Fibroblast of skin of scalp (primary cell): Measurements from ENCODE around the gene ADO.
A peak's percentile ranks its signal among the peaks of the same experiment; 100 is the strongest.

Experiments
- DNase-seq: peaks from one replicate; pipeline ENCODE4 v3.0.0-alpha.2; 2013

Gene ADO

GRCh38 chr10:62818426-62819011, 14.0 kb downstream of the ADO start:
- peak; percentile 26 for DNase-seq

DNA sequence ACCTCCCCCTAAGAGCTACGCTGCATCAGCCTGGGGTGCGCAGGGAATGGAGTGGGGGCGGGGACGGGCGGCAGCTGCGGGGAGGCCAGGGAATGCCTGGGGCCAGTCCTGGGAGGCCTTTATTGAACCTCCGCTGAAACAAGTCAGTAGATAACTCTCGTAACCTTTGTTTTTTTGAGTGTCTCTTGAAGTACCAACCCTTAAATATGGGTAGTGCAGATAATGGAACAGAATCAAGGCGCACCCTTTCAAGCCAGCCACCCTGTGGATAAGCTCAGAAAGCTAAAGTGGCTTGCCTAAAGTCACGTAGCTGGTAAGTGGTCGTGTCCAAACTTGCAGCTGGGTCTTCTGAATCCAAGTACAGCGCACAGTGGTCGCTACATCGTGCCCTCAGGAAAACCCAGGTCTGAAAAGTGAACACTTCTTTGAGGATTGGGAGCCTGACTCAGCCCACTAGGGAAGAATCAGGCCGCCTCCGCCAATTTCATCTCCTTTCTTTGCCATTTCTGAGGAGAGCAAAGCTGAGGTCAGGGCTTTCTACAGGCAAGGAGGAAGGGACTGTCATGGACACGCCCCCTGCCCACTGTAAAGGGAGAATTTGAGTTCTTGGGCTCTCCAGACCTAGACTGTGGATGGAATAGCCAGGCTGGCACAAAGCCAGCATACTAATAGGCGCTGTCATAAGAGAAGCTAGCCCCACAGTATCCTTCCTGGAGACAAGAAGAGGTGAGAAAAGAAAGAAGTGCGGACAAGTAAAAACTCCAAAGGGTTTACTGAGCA, 14.8 kb downstream of the ADO start:
- DNase-seq = no peak

- DNase-seq = no peak
These were observed 16.1 kb downstream of the ADO start for GRCh38 chr10:62820586-62820985.

- DNase-seq = no peak
These were observed 21.8 kb downstream of the ADO start for GRCh38 chr10:62826273-62826672.

DNA sequence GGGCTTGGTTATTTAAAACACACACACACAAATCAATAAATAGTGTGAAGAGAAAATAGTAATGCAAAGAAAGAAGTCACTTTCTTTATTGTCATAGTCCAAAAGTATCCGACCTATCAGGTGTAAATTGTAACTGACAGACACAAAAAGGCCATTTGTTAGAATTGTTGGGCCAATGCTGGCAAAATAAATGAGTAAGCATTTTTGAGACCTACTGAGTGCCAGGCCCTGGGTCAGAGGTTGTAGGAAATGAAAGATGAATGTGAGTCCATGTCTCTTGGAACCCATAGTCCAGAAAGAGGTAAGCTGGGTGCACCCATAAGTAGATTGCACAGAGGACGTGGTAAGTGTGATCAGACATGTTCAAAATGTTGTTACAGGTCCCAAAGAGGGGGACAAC, 25.1 kb downstream of the ADO start:
- DNase-seq = no peak

- DNase-seq = peak; percentile 91
These were observed 26.2 kb downstream of the ADO start for GRCh38 chr10:62830679-62831078.

DNA sequence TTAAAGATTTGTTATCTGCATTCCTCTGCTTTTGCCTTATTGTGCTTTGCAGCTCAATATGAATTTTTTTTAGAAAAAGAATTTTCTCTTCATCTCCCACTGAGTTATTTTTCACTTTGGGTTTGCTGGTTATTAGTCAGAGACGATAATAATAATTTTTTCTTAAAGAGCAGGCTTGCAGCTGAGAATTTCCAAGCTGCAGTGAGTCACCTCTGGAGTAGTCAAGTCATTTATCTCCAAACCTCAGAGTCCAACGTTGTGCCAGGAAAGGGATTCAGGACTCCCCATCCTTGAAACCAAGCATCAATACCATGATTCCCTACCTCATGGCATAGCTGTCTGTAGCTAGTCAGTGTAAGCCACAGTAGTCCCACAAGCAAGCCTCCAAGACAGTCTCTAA, 26.8 kb downstream of the ADO start:
- DNase-seq = peak; percentile 95

DNA sequence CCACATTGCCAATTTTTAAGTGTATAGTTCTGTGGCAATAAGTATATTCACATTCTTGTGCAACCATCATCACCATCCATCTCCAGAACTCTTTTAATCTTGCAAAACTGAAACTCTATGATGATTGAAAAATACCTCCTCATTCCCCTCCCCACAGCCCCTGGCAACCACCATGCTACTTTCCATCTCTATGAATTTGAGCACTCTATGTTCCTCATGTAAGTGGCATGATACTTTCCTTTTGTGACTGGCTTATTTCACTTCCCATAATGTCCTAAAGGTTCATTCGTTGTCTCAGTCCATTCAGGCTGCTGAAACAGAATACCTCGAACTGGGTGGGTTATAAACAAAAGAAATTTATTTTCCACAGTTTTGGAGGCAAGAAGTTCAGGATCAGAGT, 35.1 kb downstream of the ADO start:
- no peak for DNase-seq

- no peak for DNase-seq
These were observed 38.5 kb downstream of the ADO start for GRCh38 chr10:62842983-62843382.

GRCh38 chr10:62843600-62843999, 39.1 kb downstream of the ADO start:
- no peak for DNase-seq

DNA sequence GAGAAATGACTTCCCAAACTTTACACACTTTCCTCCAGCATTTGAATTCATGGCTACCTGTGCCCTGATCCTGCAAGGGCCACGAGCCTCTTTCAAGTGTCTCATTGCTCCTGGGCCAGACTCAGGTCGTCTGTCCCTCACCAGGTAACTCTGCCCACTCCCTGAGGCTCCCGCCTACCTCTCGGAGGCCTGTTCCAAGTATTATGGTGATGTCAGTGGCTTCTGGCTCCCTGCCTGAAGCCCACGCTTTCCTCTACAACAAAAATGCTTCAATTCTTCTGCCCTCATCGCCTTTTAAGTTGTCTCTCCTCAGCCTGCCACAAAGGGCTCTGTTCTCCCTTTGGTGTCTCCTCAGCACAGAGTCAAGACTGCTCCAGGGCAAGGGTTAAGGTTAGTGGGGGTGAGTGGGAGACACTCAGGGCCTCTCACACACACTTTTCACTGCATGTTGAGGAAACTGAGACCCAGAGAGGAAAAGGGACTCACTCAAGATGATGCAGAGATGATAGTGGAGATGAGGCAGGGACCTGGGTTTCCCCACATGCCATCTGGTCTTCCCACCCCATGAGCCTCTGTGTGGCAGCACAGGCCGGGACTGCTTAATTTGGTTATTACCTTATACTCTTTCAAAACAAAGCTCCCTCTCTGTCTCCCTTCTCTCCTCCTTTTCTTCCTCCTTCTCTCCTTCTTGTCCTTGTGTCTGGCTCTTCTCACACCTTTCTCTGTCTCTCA, 39.9 kb downstream of the ADO start:
- DNase-seq = no peak

- DNase-seq = no peak
These were observed 42.9 kb downstream of the ADO start for GRCh38 chr10:62847433-62847832.

DNA sequence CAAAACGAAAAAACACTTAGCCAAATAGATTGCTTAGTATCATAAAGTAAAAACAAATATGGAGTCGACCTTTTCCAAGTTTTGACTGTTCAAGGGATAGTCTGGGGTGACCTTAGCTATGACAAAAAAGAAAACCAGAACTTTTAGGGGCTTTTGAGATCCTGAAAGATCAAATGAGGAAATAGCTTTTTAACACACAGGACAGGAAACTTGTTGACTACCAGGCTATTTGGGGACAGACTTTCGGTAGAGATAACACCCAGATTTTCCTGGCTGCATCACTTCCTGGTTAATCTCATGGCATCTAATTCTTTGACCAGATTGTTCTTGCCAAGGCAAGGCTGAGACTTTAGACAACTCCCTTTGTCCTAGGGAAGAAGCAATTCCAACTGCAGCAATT, 46.1 kb downstream of the ADO start:
- no peak for DNase-seq

DNA sequence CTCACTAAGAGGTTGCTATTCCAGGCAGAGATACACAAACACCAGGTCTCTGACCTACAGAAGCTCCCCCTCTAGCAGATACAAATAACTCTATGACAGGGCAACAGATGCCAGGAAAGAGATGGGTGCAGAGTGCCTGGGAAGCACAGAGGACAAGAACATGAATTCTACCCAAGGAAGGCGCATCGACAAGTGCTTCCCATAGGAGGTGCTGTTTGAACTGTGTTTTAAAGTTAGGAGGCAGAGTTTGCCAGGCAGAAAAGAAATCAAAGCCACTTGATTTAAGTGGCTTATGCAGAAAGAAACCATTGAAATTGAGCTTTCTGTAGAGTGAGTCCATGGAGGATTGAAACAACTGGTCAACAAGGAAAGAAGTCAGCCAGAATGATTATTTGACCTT, 46.9 kb downstream of the ADO start:
- DNase-seq = no peak

DNA sequence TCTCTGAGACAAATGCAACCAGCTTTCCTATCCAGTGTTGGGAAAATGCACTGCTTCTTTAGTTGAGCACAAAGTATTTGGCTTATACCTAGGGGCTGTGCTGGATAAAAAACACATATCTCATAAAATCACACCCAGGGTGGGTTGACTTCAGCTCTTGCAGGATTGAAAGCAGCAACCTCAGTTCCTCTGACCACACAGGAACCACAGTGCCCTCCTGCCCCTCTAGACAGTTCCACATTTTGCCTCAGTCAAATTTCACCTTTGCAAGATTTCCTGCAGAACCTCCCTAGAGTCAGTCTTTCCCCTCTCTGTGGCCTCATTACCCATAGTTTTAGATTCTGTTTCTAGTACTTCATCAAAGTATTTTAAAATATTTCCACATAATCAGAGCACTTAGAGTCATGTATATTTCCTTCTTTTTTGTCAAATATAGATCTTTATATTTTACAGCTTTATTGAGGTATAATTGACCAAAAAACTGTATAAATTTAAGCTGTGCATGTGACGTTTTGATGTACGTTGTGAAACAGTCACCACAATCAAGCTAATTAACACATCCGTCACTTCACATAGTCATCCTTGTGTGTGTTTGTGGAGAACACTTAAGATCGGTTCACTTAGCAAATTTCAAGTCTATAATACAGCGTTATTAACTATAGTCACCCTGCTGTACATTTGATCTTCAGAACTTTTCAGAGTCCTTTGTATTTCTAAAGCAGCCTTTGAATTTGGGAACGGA, 48.6 kb downstream of the ADO start:
- no peak for DNase-seq

- peak; percentile 13 for DNase-seq
These were observed 49.2 kb downstream of the ADO start for GRCh38 chr10:62853710-62854109.

DNA sequence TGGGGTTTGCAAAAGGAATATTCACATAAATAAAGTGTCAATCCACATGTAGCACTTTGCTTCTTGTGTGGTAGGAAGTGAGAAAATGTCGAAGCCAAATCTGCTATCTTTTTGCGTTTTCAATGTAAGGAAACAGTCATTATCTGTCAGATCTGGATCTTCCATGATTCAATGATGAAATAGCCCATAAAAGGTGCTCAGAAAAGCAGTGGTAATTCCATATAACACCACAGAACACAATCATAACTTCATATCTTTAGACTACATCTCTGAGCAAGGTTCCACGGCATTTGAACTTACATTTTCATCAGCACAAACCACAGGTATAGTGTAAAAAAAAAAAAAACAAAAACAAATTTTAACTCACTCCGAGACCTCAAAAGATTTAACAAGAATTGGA, 51.5 kb downstream of the ADO start:
- no peak for DNase-seq
